Frontal cortex (tissue), 4 donors: Measurements from ENCODE around the gene TMA7B. TPM values are rescaled to one million over a fixed set of nuclear protein-coding genes. Genes with fewer than 3 reads are reported as not detected.
A peak's percentile ranks its signal among the peaks of the same experiment; 100 is the strongest.

ENCODE experiments used
- DNase-seq, 2 donors: peaks; one replicate each; pipeline ENCODE4 v3.0.0; 2012; ENCODE audit warnings: low spot score in 2 of 2
- FAIRE-seq: peaks from 2 replicates; lab custom pipeline; 2012; peaks lifted over from hg19 to GRCh38; lab: Jason Lieb, UNC
- total RNA-seq: library from RNA; depleted of rRNA; stranded (reverse); fragments of >200 nt; gene quantifications from one replicate; pipeline ENCODE4 v1.2.3, GENCODE V29; 2014
- donor health status: control.
- donor health status: control.
- donor health status: control.

The TMA7B gene
- total RNA-seq, 1 donor from 2014 or later, result not detected

DNA sequence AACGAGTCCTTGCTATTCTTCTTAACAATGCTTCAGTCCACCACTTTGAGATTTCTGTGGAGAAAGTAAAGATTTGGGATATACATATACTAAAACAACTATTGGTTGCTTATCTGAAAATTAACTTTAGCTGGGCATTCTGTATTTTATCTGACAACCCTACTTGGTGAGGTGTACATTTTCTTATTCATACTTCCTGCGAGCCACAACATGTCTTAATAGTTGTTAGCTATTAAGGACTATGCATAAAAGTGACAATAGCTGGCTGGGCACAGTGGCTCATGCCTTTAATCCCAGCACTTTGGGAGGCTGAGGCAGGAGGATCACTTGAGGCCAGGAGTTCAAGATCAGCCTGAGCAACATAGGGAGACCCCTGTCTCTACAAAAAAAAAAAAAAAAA, 28.0 kb upstream of the TMA7B start:
- FAIRE-seq (no peak), DNase-seq (no peak)

- no peak for DNase-seq
- no peak for FAIRE-seq
These were observed 27.1 kb upstream of the TMA7B start for GRCh38 chr22:39932918-39933649.

GRCh38 chr22:39933741-39934140, 26.5 kb upstream of the TMA7B start:
- no peak for FAIRE-seq

DNA sequence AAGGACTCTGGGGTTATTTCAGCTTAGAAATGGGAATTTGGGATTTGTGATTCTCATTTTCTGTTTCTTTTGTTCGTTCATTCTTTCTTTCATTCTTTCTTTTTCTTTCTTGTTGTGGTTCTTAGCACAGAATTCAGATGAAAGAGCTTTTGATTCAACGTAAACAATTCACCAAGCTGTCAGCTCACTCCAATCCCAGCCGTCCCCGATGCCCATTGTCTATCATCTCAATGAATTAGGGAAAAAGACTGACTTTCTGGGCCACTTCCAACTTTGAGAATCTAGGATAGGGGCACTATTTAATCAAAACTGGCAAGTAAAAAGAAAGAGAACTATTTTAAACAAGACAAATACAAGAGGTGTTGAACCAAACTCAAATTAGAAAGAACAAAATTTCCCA, 25.1 kb upstream of the TMA7B start:
- DNase-seq, result peak in 1 of 2 donors; percentile 13

More at GRCh38 chr22:39933741-39934140, 26.5 kb upstream of the TMA7B start:
- DNase-seq, result no peak

DNA sequence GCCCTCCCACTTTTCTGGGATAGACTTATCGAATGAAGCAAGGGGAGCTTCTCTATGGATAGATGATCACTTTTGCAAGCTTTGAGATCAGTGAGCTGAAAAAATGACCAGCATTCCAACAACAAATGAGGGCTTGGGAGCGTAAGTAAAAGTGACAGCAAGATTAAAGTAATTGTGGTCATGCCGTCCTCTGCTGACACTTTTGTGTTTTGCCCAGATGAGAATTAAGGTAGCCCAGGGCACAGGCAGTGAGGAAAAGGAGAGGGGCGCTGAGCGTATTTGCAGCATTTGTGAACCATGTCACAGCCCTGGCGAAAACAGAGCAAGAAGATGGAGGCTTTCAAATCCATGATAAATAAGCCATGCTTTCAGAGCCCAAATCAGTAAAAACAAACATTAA, 24.6 kb upstream of the TMA7B start:
- FAIRE-seq, result no peak
- no peak for DNase-seq

More for the DNA sequence above, 25.1 kb upstream of the TMA7B start:
- FAIRE-seq, result peak; percentile 21

GRCh38 chr22:39936523-39937145, 23.6 kb upstream of the TMA7B start:
- FAIRE-seq (no peak), DNase-seq (no peak)

GRCh38 chr22:39937906-39938305, 22.3 kb upstream of the TMA7B start:
- no peak for DNase-seq
- no peak for FAIRE-seq

DNA sequence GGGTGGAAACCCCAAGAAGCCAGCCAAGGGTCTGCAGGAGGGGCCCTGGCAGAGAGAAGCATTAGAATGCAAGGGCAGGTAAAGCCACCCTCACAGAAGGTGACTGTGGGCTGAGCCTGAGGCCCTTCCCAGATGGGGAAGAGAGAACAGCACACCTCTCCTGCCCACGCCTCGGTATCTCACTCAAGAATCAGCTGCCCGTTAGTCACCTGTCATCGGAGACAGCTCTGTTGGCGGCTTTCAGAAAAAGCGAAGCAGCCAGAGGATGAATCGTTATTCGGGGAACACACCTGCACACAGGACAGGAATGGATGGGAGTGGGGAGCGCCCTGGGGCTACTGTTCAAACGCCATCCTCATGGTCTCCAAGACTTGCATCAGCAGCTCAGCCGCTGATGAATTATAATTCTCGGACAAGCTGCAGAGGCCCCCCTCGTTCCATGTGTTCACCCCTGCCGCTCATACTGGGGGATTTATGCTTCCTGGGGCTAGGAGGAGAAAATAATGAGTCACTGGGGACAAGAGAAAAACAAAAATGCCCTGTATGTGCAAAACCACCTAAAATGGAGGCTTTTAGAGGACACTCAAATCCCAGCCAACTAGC, 21.6 kb upstream of the TMA7B start:
- no peak for DNase-seq
- FAIRE-seq, result no peak

DNA sequence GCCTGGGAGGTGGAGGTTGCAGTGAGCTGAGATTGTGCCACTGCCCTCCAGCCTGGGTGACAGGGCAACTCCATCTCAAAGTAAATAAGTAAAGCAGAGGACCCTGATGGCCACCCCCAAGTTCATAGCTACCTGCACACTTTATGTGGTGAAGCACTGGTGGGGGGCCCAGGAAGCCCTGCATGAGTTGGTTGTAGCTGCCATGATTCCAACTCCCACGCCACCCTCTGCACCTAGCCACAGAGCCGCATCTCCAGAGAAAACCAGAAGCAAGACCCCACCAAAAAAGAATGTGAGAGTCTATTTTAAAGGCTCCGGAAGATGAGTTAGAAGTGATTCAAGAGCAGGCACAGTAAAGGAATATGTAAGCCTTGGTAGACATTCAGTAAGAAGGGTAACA, 20.4 kb upstream of the TMA7B start:
- DNase-seq (no peak), FAIRE-seq (no peak)

DNA sequence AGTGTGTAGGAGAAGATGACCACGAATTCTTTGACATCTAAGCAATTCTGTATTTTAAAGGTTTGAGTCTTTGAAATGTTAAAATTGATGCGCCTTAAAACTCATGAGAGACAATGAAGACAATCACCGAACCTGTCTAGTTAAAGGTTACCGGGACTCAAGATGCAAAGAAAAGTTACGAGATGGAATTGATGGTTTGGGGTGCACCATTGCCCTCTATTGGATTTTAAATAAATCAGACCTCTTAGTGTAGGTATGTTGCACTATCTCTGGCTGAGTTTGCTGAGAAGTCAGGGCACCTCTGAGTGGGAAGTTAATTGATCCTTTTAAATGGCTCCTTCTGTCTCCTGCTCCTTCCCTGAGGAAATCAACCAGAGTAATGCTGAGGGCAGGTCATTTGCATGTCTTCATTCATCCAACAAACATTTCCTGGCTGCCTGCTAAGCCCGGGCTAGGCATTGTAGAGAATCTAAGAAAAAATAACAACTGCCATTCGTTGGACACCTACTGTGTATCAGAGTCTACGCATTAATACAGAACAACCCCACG, 19.4 kb upstream of the TMA7B start:
- DNase-seq (peak in 1 of 2 donors; percentile 25), FAIRE-seq (no peak)

DNA sequence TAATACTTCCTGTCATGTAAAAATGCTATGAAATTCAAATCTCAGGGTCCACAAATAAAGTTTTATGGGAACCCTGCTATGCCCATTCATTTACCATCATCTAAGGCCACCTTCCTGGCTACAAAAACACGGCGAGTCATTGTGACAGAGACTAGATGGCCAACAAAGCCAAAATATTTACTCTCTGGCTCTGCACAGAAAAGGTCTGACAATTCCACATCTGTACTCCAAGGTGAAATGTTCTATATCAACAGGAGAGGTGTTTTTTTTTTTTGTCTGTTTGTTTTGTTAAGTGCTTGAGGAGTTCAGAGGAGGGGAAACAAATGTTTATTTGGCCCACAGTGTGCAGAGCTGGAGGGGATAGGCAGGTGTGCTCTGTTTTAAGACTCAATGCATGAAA, 18.6 kb upstream of the TMA7B start:
- no peak for DNase-seq
- FAIRE-seq, result no peak

DNA sequence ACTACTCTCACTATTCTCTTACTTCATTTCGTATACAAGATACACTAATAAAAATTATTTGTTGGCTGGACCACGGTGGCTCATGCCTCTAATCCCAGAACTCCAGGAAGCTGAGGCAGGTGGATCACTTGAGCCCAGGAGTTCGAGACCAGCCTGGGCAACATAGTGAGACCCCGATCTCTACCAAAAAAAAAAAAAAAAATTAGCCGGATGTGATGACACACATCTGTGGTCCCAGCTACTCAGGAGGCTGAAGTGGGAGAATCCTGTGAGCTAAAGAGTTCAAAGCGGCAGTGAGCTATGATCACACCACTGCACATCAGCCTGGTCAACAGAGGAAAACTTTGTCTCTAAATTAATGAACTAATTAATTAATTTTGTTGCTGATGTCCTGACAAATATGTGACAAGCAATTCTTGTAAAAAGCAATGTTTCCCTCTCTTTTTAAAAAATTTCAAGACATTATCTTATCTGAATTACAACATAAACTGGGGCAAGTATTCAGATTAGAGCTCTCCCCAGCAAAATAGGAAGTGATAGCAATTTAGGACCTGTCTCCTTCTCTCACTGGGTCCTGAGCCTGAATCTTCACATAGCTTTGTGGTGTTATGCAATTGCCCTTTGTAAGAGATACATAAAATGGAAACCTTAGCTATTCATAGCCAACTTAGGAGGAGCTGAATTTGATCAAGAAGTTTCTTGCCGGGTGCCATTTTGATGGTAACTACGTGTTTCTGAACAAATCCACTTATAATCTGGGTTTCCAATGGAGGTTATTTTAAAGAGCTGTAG, 17.6 kb upstream of the TMA7B start:
- DNase-seq, result no peak

GRCh38 chr22:39943337-39943736, 16.9 kb upstream of the TMA7B start:
- FAIRE-seq (no peak), DNase-seq (no peak)

More for the DNA sequence above, 17.6 kb upstream of the TMA7B start:
- FAIRE-seq, result no peak

- no peak for DNase-seq
- no peak for FAIRE-seq
These were observed 16.0 kb upstream of the TMA7B start for GRCh38 chr22:39943953-39944872.

GRCh38 chr22:39946126-39946502, 14.1 kb upstream of the TMA7B start:
- DNase-seq, result no peak
- FAIRE-seq, result no peak

GRCh38 chr22:39946503-39947219, 13.5 kb upstream of the TMA7B start:
- DNase-seq (no peak), FAIRE-seq (no peak)

DNA sequence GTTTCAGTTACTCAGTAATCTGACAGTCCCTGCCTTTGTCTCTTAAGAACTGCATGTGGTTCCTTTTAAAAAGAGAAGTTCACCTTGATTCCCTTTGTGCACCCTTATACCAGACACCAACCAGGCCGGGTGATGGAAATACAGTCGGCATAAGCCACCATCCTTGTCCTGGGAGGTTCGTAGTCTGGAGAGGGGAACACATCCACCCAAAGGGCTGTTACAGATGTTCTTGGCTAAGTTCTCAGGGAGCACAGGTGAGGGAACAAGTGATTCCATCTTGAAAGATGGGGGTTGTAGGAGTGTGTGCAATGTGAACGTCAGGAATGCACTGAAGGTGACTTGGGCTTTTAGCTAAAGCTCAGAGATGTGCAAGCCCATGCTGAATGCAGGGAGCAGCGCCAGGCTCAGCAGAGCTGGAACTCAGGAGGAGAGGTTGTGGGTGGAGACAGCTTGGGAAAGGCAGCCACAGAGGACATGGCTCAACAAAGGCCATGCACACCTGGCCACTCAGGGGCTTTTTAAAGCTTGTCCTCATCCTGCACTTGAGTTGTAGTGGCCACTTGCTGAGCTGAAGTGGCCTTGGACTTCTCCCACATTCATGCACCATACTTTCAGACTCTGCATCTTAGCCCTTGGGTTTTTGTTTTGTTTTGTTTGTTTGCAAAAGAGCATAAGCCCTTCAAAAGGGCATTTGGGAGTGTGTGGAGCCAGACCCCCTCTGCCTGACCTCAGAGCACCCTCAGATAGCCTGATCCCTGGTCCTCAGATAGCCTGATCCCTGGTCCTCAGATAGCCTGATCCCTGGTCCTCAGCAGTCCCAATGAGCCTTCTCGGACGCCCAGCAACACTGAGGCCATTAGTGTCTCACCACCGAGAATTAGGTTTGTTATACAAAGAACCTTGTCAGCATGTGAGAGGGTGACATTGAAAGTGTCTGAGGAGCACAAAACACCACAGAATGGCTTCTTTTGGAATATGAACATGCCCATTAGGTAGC, 12.7 kb upstream of the TMA7B start:
- FAIRE-seq (no peak), DNase-seq (no peak)
